GM12874 (cell line): ENCODE results near the gene GRK5.

Source experiments
- CTCF ChIP-seq: IDR thresholded peaks from 2 replicates; pipeline ENCODE4 v1.5.1; 2011; ENCODE audit warnings: low read depth, mild to moderate bottlenecking, control low read depth, low read length, moderate library complexity; ENCODE audit not compliant: insufficient read depth

The GRK5 gene

GRCh38 chr10:119319920-119320258 lies 112.5 kb downstream of the GRK5 start:
- no peak for TF ChIP-seq CTCF

- TF ChIP-seq CTCF: no peak
Measured at GRCh38 chr10:119320981-119321380, 113.6 kb downstream of the GRK5 start.

- TF ChIP-seq CTCF: no peak
Measured at GRCh38 chr10:119323085-119324016, 116.0 kb downstream of the GRK5 start.

- no peak for TF ChIP-seq CTCF
Measured at GRCh38 chr10:119325131-119325530, 117.8 kb downstream of the GRK5 start.

- no peak for TF ChIP-seq CTCF
Measured at GRCh38 chr10:119326167-119326566, 118.8 kb downstream of the GRK5 start.

GRCh38 chr10:119327096-119327745 lies 119.8 kb downstream of the GRK5 start:
- TF ChIP-seq CTCF: no peak

GRCh38 chr10:119328223-119328622 lies 120.9 kb downstream of the GRK5 start:
- no peak for TF ChIP-seq CTCF
